Thyroid gland (tissue), 4 donors: ENCODE data around the gene SUSD4. TPM values are rescaled to one million over a fixed set of nuclear protein-coding genes. Genes with fewer than 3 reads are reported as not detected.

Experiments
- DNase-seq, 2 donors: peaks; one replicate each; pipeline ENCODE4 v3.0.0-alpha.2; 2019
- H3K27ac ChIP-seq, 3 donors: fragments of 200-600 bp; sonication (generic); 1 replicate in 2 of 3; 2 replicates in 1 of 3; pipeline ENCODE4 v1.5.1; 2016 to 2019; ENCODE audit warnings: mild to moderate bottlenecking in 1 of 3, moderate library complexity in 1 of 3
- H3K27me3 ChIP-seq: fragments of 200-600 bp; sonication (generic); one replicate; pipeline ENCODE4 v1.5.1; 2019
- H3K36me3 ChIP-seq, 2 donors: fragments of 200-600 bp; sonication (generic); one replicate each; pipeline ENCODE4 v1.5.1; 2016 to 2019
- H3K4me1 ChIP-seq, 2 donors: fragments of 200-600 bp; sonication (generic); one replicate each; pipeline ENCODE4 v1.5.1; 2017 to 2019
- H3K4me3 ChIP-seq, 3 donors: fragments of 200-600 bp; sonication (generic); replicated peaks in 1 of 3; 1 replicate in 2 of 3; 2 replicates in 1 of 3; pipeline ENCODE4 v1.5.1; 2016; ENCODE audit warnings: mild to moderate bottlenecking in 1 of 3
- H3K9me3 ChIP-seq: fragments of 200-600 bp; sonication (generic); one replicate; pipeline ENCODE4 v1.5.1; 2017
- CTCF ChIP-seq, 6 experiments: fragments of 200-600 bp in 3 of 6; fragments of 450-650 bp in 3 of 6; sonication (generic) in 3 of 6; IDR thresholded peaks; one replicate each; pipeline ENCODE4 v1.5.1; 2016 to 2019; ENCODE audit warnings: antibody characterized with exemption in 6 of 6, mild to moderate bottlenecking in 2 of 6, inconsistent platforms in 1 of 6, moderate library complexity in 1 of 6
- POLR2A ChIP-seq, 2 donors: fragments of 450-650 bp; IDR thresholded peaks; one replicate each; pipeline ENCODE4 v1.6.1; 2017; ENCODE audit warnings: antibody characterized with exemption in 2 of 2, mild to moderate bottlenecking in 2 of 2, moderate library complexity in 1 of 2
- WGBS, 2 donors: methylation state at CpG; one replicate each; pipeline ENCODE4 v1.1.5; 2017; 5-methylcytosine and 5-hydroxymethylcytosine counted together
- intact Hi-C: fragments of 100-400 bp; cut with DNase I; formaldehyde crosslinking; loops from one replicate; pipeline ENCODE4 v1.15.1; 2023
- total RNA-seq, 4 donors: library from RNA; depleted of rRNA; stranded (reverse); fragments of >200 nt; gene quantifications; one replicate each; pipeline ENCODE4 v1.2.3, GENCODE V29; 2016

Gene SUSD4
- total RNA-seq, 4 donors from 2014 or later = 0.54 to 2.8 (median 0.92) TPM

GRCh38 chr1:223246476-223247112, 117.4 kb downstream of the SUSD4 start:
- WGBS, 2 donors = 58 to 66% methylated on average over 5 of the region's 5 CpGs
- TF ChIP-seq CTCF (IDR thresholded peaks at IDR 0.05) = no peak
- no peak for TF ChIP-seq POLR2A (IDR thresholded peaks at IDR 0.05)
- Histone ChIP-seq H3K4me1 (no peaks in the 10 kb centered on the region), H3K9me3 (no peaks in the 10 kb centered on the region), H3K27me3 (no peaks in the 10 kb centered on the region), H3K27ac (no peak overlapping the region), H3K4me3 (no peak overlapping the region), H3K36me3 (no peaks in the 10 kb centered on the region)
- intact Hi-C loops = no loop called here
- no peak for DNase-seq

DNA sequence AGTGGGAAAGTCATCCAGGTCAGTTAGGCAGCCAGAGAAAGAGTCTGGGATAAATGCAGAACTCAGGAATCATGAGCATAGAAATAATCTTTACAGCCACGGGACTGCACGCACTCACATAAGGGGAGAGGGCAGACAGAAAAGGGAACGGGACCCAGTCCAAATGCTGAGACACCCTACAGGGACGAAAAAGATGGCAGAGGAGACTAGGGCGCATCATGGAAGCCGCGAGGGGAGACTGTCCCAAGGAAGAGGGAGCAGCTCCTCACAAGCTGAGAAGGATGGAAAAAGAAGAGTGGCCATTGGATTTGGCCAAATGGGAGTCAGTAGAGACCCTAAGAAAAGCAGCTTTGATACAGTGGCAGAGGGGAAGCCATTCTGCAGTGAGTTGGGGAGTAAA, 118.0 kb downstream of the SUSD4 start:
- WGBS, 2 donors = 95 to 96% methylated on average over 7 of the region's 7 CpGs
- Histone ChIP-seq H3K9me3 (no peaks in the 10 kb centered on the region), H3K36me3 (no peaks in the 10 kb centered on the region), H3K4me1 (no peaks in the 10 kb centered on the region), H3K27ac (no peak overlapping the region), H3K27me3 (no peaks in the 10 kb centered on the region), H3K4me3 (no peak overlapping the region)
- no peak for DNase-seq
- TF ChIP-seq POLR2A (IDR thresholded peaks at IDR 0.05) (no peak), CTCF (IDR thresholded peaks at IDR 0.05) (no peak)
- intact Hi-C loops = no loop called here

GRCh38 chr1:223245411-223245810, 118.6 kb downstream of the SUSD4 start:
- Histone ChIP-seq H3K4me1 (no peaks in the 10 kb centered on the region), H3K36me3 (no peaks in the 10 kb centered on the region), H3K9me3 (no peaks in the 10 kb centered on the region), H3K27ac (no peak overlapping the region), H3K4me3 (no peak overlapping the region), H3K27me3 (no peaks in the 10 kb centered on the region)
- TF ChIP-seq POLR2A (IDR thresholded peaks at IDR 0.05) = no peak
- intact Hi-C loops = no loop called here
- no peak for DNase-seq
- WGBS, 2 donors = 93% methylated on average over 5 of the region's 5 CpGs

DNA sequence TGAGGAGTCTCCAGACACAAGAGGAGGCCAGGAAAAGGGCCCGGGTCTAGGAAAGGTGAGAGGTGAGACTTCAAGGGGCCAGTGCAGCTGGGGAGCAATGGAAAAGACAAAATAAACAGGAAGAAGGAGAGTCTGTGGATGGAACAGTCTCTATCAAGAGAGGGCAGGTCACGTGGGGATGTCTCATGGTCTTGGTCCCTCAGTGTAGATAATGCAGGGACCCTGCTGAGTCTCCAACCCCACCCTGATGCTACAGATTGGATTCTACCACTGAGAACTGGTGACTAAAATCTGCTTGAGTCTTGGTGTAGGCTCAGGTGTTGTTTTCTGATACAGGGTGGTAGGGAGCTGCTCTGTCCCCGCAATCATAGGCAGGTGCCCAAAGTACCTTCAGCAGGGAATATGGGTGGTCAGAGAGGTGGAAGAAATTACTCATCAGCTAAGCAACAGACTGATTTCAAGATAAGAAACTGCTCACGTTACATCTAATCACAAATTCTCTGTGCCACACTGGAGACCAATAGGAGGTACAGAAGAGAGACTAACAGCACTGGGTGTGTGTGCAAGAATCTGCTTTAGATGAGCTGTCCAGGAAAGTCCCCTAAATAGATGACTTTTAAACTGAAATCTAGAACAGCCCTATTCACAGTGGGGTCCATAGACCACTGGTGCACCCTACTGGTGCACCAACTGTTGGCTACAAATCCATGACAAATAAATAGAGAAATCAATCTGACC, 119.4 kb downstream of the SUSD4 start:
- no peak overlapping the region for H3K27ac ChIP-seq
- no peaks in the 10 kb centered on the region for H3K4me1 ChIP-seq
- H3K27me3 ChIP-seq = no peaks in the 10 kb centered on the region
- 79 to 84% methylated on average over 4 of the region's 4 CpGs for WGBS, 2 donors
- H3K9me3 ChIP-seq = no peaks in the 10 kb centered on the region
- H3K4me3 ChIP-seq = no peak overlapping the region
- no peak for DNase-seq
- intact Hi-C loops = no loop called here
- TF ChIP-seq CTCF (IDR thresholded peaks at IDR 0.05) = no peak
- TF ChIP-seq POLR2A (IDR thresholded peaks at IDR 0.05) = no peak
- no peaks in the 10 kb centered on the region for H3K36me3 ChIP-seq

DNA sequence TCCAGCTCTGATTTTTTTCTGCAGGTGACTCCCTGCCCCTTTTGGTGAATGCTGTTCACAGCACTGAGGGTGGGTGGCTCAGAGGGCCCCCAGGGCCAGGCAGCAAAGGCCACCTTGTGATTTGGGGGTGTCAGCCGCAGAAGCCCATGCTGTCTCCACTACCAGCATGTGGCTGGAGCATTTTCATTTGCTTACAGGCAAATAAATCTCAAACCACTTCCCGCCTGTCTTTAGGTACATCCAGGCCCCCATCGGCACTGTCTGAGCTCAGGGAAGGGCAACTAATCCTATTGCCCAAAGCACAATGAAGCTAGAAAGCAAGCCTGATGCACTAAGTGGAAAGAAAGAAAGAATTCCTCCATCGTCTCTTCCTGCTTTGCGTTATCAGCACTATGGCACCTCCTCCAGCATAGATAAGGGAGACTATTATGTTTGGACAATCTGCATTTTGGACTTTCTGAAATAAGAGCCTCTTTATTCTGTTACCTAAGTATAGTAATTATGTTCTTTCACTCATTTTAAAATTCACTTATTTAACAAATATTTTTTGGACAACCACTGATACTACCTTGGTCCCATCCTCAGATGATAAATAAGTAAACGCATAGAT, 120.4 kb downstream of the SUSD4 start:
- no peaks in the 10 kb centered on the region for H3K4me1 ChIP-seq
- H3K4me3 ChIP-seq = no peak overlapping the region
- H3K36me3 ChIP-seq = no peaks in the 10 kb centered on the region
- H3K27ac ChIP-seq = no peak overlapping the region
- DNase-seq = no peak
- H3K27me3 ChIP-seq = no peaks in the 10 kb centered on the region
- no peaks in the 10 kb centered on the region for H3K9me3 ChIP-seq
- intact Hi-C loops = no loop called here
- 83 to 85% methylated on average over 6 of the region's 6 CpGs for WGBS, 2 donors
- no peak for TF ChIP-seq CTCF (IDR thresholded peaks at IDR 0.05)
